Liver (tissue), 3 donors: ENCODE measurements around the gene DHRS4.
A peak's percentile ranks its signal among the peaks of the same experiment; 100 is the strongest.

ENCODE experiments used
- CTCF ChIP-seq: fragments of 150-350 bp; IDR thresholded peaks from 2 replicates; pipeline ENCODE4 v1.5.1; 2017; ENCODE audit warnings: improper control_type of control experiment, low read depth, low read length; ENCODE audit not compliant: missing input control
- GABPA ChIP-seq, 2 donors: IDR thresholded peaks in 1 of 2; conservative IDR thresholded peaks in 1 of 2; 2 replicates each; pipeline ENCODE4 v1.6.1; 2016; ENCODE audit warnings: antibody characterized with exemption in 2 of 2, mild to moderate bottlenecking in 1 of 2, moderate library complexity in 1 of 2
- JUND ChIP-seq, 2 donors: IDR thresholded peaks; 2 replicates each; pipeline ENCODE4 v1.6.1; 2016; ENCODE audit warnings: antibody characterized with exemption in 2 of 2
- REST ChIP-seq: IDR thresholded peaks from 2 replicates; pipeline ENCODE4 v1.6.1; 2016; ENCODE audit warnings: antibody characterized with exemption, mild to moderate bottlenecking
- RXRA ChIP-seq, 2 donors: IDR thresholded peaks; 2 replicates each; pipeline ENCODE4 v1.6.1; 2017 to 2018; ENCODE audit warnings: antibody characterized with exemption in 2 of 2, mild to moderate bottlenecking in 1 of 2
- SP1 ChIP-seq: IDR thresholded peaks from 2 replicates; pipeline ENCODE4 v1.6.1; 2018; ENCODE audit warnings: antibody characterized with exemption, mild to moderate bottlenecking
- TAF1 ChIP-seq: conservative IDR thresholded peaks from 2 replicates; pipeline ENCODE4 v1.6.1; 2016; ENCODE audit warnings: antibody characterized with exemption, mild to moderate bottlenecking
- donor health status: healthy.
- donor health status: healthy.

- TF ChIP-seq SP1 (no peak), CTCF (peak; percentile 90), JUND (IDR thresholded peaks at IDR 0.05) (no peak), GABPA (IDR thresholded peaks at IDR 0.05 in 1 of 2, conservative IDR thresholded peaks at IDR 0.05 in 1 of 2) (no peak), TAF1 (no peak), REST (no peak), RXRA (IDR thresholded peaks at IDR 0.05) (no peak)
Observed at GRCh38 chr14:24013654-24014514, 60.3 kb downstream of the DHRS4 start.
